Gastroesophageal sphincter (tissue), 3 donors: ENCODE measurements around the gene PTHLH.

Experiments
- CTCF ChIP-seq, 4 experiments: fragments of 200-600 bp in 2 of 4; fragments of 450-650 bp in 2 of 4; sonication (generic) in 1 of 4; IDR thresholded peaks; one replicate each; pipeline ENCODE4 v1.5.1; 2017 to 2019; ENCODE audit warnings: antibody characterized with exemption in 4 of 4, mild to moderate bottlenecking in 2 of 4, moderate library complexity in 2 of 4
- POLR2A ChIP-seq, 2 donors: fragments of 450-650 bp; IDR thresholded peaks; one replicate each; pipeline ENCODE4 v1.6.1; 2017; ENCODE audit warnings: antibody characterized with exemption in 2 of 2, mild to moderate bottlenecking in 2 of 2, moderate library complexity in 1 of 2
- POLR2AphosphoS5 ChIP-seq: sonication (generic); formaldehyde crosslinking; IDR thresholded peaks from one replicate; pipeline ENCODE4 v1.6.1; 2017; ENCODE audit warnings: antibody characterized with exemption

- TF ChIP-seq CTCF (IDR thresholded peaks at IDR 0.05) (no peak), POLR2A (IDR thresholded peaks at IDR 0.05) (no peak), POLR2AphosphoS5 (no peak)
These were observed 34.8 kb downstream of the PTHLH start for GRCh38 chr12:27937768-27938167.
